Hepatocyte (in vitro differentiated cells): ENCODE measurements around the gene CPOX. TPM values are rescaled to one million over a fixed set of nuclear protein-coding genes. Genes with fewer than 3 reads are reported as not detected.

ENCODE experiments used
- DNase-seq: peaks from one replicate; pipeline ENCODE4 v3.0.0-alpha.2; 2016; ENCODE audit warnings: low spot score
- H2AFZ ChIP-seq: fragments of 200-600 bp; sonication (generic); 2 replicates; pipeline ENCODE4 v1.6.0; 2016; ENCODE audit warnings: antibody characterized with exemption, mild to moderate bottlenecking
- H3K27ac ChIP-seq: fragments of 200-600 bp; sonication (generic); 2 replicates; pipeline ENCODE4 v1.5.1; 2016; ENCODE audit warnings: mild to moderate bottlenecking
- H3K27me3 ChIP-seq: fragments of 200-600 bp; sonication (generic); 2 replicates; pipeline ENCODE4 v1.6.1; 2016
- H3K36me3 ChIP-seq: fragments of 200-600 bp; sonication (generic); replicated peaks from 2 replicates; pipeline ENCODE4 v1.5.1; 2016; ENCODE audit warnings: low read depth; ENCODE audit not compliant: insufficient read depth
- H3K4me1 ChIP-seq: fragments of 200-600 bp; sonication (generic); 2 replicates; pipeline ENCODE4 v1.5.1; 2016; ENCODE audit warnings: mild to moderate bottlenecking, moderate library complexity; ENCODE audit not compliant: insufficient read depth
- H3K4me2 ChIP-seq: fragments of 200-600 bp; sonication (generic); 2 replicates; pipeline ENCODE4 v1.6.0; 2016
- H3K4me3 ChIP-seq: fragments of 200-600 bp; sonication (generic); 2 replicates; pipeline ENCODE4 v1.5.1; 2016; ENCODE audit warnings: mild to moderate bottlenecking
- H3K79me2 ChIP-seq: fragments of 200-600 bp; sonication (generic); 2 replicates; pipeline ENCODE4 v1.6.0; 2017; ENCODE audit warnings: mild to moderate bottlenecking
- H3K9me2 ChIP-seq: fragments of 200-600 bp; sonication (generic); replicated peaks from 2 replicates; pipeline ENCODE4 v1.6.0; 2017; ENCODE audit warnings: mild to moderate bottlenecking; ENCODE audit not compliant: insufficient read depth
- H3K9me3 ChIP-seq: fragments of 200-600 bp; sonication (generic); 2 replicates; pipeline ENCODE4 v1.5.1; 2016; ENCODE audit warnings: low read depth, mild to moderate bottlenecking
- H4K20me1 ChIP-seq: fragments of 200-600 bp; sonication (generic); 2 replicates; pipeline ENCODE4 v1.6.0; 2016; ENCODE audit warnings: mild to moderate bottlenecking; ENCODE audit not compliant: insufficient read depth, poor library complexity, severe bottlenecking
- EZH2 ChIP-seq: fragments of 200-600 bp; sonication (generic); IDR thresholded peaks from 2 replicates; pipeline ENCODE4 v1.6.1; 2016; ENCODE audit warnings: antibody characterized with exemption, mild to moderate bottlenecking, borderline replicate concordance
- EZH2phosphoT487 ChIP-seq: fragments of 200-600 bp; sonication (generic); IDR thresholded peaks from one replicate; pipeline ENCODE4 v1.6.1; 2018; ENCODE audit warnings: antibody characterized with exemption, mild to moderate bottlenecking, low read depth, moderate library complexity; ENCODE audit not compliant: unreplicated experiment, severe bottlenecking
- WGBS: methylation state at CpG from one replicate; pipeline ENCODE4 v1.1.6; 2016; ENCODE audit warnings: low lambda C conversion rate; ENCODE audit errors: missing lambda C conversion rate; 5-methylcytosine and 5-hydroxymethylcytosine counted together
- polyA plus RNA-seq: library from polyadenylated mRNA; unstranded; fragments of >200 nt; fragmentation: Nextera tagmentation; extraction: Ambion mirVana; gene quantifications from 2 replicates; pipeline ENCODE4 v1.2.1, GENCODE V29; 2016
- total RNA-seq: library from RNA; depleted of rRNA; stranded (reverse); fragments of >200 nt; gene quantifications from 2 replicates; pipeline ENCODE4 v1.2.3, GENCODE V29; 2014
- TF ChIP-seq, protein P1 (sequence below): fragments of 200-600 bp; sonication (generic); IDR thresholded peaks from 2 replicates; pipeline ENCODE4 v1.5.1; 2016; ENCODE audit warnings: antibody characterized with exemption, mild to moderate bottlenecking; ENCODE audit not compliant: poor library complexity

CPOX gene
- total and polyA plus RNA-seq, 2 experiments from 2014 or later: 14.3 to 30.1 TPM

- Histone ChIP-seq H2AFZ (no peak overlapping the region), H3K4me3 (no peak overlapping the region), H4K20me1 (no peaks in the 10 kb centered on the region), H3K36me3 (no peaks in the 10 kb centered on the region), H3K79me2 (no peaks in the 10 kb centered on the region), H3K27me3 (no peaks in the 10 kb centered on the region), H3K9me2 (no peaks in the 10 kb centered on the region), H3K9me3 (no peaks in the 10 kb centered on the region), H3K4me2 (no peak overlapping the region), H3K4me1 (no peaks in the 10 kb centered on the region), H3K27ac (no peak overlapping the region)
- no peak for DNase-seq
- WGBS: 93% methylated on average over 8 of the region's 8 CpGs
- TF ChIP-seq, protein P1, sequence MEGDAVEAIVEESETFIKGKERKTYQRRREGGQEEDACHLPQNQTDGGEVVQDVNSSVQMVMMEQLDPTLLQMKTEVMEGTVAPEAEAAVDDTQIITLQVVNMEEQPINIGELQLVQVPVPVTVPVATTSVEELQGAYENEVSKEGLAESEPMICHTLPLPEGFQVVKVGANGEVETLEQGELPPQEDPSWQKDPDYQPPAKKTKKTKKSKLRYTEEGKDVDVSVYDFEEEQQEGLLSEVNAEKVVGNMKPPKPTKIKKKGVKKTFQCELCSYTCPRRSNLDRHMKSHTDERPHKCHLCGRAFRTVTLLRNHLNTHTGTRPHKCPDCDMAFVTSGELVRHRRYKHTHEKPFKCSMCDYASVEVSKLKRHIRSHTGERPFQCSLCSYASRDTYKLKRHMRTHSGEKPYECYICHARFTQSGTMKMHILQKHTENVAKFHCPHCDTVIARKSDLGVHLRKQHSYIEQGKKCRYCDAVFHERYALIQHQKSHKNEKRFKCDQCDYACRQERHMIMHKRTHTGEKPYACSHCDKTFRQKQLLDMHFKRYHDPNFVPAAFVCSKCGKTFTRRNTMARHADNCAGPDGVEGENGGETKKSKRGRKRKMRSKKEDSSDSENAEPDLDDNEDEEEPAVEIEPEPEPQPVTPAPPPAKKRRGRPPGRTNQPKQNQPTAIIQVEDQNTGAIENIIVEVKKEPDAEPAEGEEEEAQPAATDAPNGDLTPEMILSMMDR: no peak
- TF ChIP-seq EZH2phosphoT487 (no peak), EZH2 (no peak)
These were observed 63.5 kb downstream of the CPOX start for GRCh38 chr3:98529856-98530459.

Other genes with a start within 250 kb of the CPOX start
- not detected in 2 replicates for gene OR5K4, start 239.8 kb downstream of the CPOX start, total RNA-seq
- not detected in 2 replicates for gene OR5K4, start 239.8 kb downstream of the CPOX start, polyA plus RNA-seq
- gene OR5K3, start 202.9 kb downstream of the CPOX start, total RNA-seq: not detected in 2 replicates
- not detected in 2 replicates for gene OR5K3, start 202.9 kb downstream of the CPOX start, polyA plus RNA-seq
- gene OR5K1, start 130.4 kb downstream of the CPOX start, total RNA-seq: not detected in 2 replicates
- not detected in 2 replicates for gene OR5K1, start 130.4 kb downstream of the CPOX start, polyA plus RNA-seq
- not detected in 2 replicates for gene OR5K2, start 95.9 kb downstream of the CPOX start, total RNA-seq
- not detected in 2 replicates for gene OR5K2, start 95.9 kb downstream of the CPOX start, polyA plus RNA-seq
- gene CLDND1, start 70.7 kb downstream of the CPOX start, total RNA-seq: 89.2 and 105 TPM in 2 replicates
- 70.1 and 84.8 TPM in 2 replicates for gene CLDND1, start 70.7 kb downstream of the CPOX start, polyA plus RNA-seq
- not detected in 2 replicates for gene GPR15, start 61.6 kb downstream of the CPOX start, total RNA-seq
- gene GPR15, start 61.6 kb downstream of the CPOX start, polyA plus RNA-seq: not detected in 2 replicates
- 15.0 and 16.1 TPM in 2 replicates for gene ST3GAL6, start 169.7 kb upstream of the CPOX start, total RNA-seq
- 9.6 and 13.1 TPM in 2 replicates for gene ST3GAL6, start 169.7 kb upstream of the CPOX start, polyA plus RNA-seq